COLO668 (cell line): ENCODE results near the gene GSC2.
A peak's percentile ranks its signal among the peaks of the same experiment; 100 is the strongest.

Experiments used
- DNase-seq: peaks from one replicate; lab custom pipeline; 2025; ENCODE audit not compliant: unreplicated experiment; lab: John Stamatoyannopoulos, UW

GSC2 gene

DNA sequence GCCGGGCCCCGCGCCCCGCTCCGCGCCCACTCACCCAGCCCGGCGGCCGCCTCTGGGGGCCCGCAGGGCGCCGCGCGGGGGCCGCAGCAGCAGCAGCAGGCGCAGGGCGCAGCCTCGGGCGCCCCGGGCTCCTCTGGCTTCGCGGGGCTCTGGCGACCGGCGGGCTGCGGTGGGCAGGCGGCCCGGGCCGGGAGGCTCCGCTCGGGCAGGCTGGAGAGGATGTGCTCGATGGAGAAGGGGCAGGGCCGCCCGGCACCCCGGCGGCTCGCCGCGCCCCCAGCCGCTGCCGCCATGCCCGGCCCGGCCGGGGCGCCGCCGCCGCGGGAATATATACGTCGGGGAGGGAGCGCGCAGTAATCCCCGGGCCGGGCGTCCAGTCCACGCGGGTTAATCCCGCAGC, at the start of gene GSC2:
Gene GSC2 (minus strand): TSS at position 302 of the 400 bp plus-strand sequence. CDS start 9 bp downstream, at position 293.
- DNase-seq, result no peak

DNA sequence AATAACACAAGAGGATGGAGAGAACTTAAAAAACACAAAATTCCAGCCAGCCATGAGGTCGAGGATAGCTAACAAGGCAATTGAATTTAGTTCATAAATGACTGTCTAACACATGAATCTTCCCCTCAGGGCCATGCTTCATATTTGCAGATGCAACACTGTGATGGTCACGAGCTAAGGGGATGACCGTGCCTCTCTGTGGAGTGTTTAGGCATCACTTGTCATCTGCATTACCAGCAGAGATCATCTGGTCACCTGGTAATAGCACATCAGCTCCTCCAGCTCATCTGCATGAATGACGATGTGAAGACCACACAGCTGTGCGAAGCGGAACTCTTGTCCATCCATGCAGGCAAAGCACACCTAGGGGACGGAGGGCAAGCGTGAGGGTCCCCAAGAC, 49.4 kb upstream of the GSC2 start:
- DNase-seq, result no peak

DNA sequence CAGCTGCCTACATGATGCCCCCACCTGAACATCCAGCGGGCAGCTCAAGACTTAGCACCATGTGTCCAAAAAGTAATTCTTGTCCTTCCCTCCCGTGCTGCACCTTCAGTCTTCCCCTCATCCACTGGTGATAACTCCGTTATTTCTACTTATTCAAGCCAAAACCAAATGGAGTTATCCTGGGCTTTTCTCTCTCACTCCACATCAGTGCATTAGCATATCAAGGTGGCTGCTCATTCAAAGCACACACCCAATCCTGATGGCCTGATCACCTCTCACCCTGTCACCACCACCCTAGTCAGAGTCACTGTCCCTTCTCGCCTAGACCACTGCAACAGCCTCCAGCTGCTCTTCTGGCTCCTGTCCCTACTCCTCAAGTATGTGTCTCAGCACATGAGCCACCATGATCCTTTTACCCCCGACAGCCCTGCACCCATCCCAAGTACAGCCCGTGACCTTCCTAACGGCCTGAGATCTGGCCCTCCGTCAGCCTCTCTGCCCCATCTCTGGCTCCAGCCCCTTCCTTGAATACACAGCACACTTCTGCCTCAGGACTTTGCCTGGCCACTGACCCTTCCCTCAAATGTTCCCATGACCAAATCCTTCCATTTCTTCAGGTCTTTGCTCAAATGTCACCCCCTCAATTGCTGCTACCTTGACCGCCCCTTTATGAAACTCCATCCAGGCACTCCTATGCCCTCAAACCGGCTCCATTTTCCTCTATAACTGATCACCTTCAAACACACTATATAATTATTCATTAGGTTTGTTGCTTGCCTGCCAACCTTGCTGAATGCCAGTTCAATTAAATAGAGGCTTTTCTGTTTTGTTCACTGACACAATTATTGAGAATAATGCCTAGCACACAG, 48.1 kb upstream of the GSC2 start:
- DNase-seq, result no peak

- DNase-seq, result no peak
These were observed 46.9 kb upstream of the GSC2 start for GRCh38 chr22:19196841-19197612.

DNA sequence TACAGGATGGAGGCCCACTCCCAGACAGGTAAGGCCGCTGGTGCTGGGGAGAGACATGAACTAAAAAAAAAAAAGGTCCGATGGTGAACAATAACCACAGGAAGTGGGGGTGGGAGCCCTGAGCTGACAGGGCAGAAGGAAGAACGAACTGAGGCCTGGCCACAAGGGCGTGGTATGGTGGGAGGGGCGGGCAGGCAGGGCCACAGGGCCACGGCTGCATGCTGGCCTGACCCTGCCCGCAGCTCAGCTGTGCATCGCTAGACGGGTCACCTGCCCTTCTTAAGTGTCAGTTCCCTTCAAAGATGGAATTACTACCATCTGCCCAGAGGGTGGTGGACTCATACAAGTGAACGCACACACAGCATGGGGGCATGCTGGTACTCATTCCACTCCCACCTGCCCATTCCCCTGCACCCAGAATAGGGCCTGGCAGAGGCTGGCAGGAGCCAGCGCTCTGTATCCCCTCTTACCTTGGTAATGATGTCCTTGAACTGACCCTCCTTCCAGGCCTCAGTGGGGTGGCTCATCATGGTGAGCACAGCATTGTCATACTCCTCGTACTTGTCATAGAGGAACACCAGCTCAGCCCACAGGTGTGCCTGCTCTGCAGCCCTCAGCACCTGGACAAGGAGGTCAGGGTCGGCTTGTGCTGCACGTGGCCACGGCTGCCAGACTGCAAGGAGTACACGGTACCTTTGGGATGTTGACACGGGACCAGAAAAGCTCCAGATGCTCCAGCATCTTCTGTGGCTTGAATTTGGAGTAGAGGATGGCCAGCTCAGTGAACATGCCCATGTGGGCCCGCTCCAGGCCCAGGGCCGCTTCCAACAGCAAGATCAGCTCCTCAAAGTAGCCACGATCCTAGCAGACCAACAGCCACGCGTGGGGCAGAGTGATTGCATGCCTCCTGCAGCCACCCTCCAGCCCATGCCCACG, 46.0 kb upstream of the GSC2 start:
- no peak for DNase-seq

DNA sequence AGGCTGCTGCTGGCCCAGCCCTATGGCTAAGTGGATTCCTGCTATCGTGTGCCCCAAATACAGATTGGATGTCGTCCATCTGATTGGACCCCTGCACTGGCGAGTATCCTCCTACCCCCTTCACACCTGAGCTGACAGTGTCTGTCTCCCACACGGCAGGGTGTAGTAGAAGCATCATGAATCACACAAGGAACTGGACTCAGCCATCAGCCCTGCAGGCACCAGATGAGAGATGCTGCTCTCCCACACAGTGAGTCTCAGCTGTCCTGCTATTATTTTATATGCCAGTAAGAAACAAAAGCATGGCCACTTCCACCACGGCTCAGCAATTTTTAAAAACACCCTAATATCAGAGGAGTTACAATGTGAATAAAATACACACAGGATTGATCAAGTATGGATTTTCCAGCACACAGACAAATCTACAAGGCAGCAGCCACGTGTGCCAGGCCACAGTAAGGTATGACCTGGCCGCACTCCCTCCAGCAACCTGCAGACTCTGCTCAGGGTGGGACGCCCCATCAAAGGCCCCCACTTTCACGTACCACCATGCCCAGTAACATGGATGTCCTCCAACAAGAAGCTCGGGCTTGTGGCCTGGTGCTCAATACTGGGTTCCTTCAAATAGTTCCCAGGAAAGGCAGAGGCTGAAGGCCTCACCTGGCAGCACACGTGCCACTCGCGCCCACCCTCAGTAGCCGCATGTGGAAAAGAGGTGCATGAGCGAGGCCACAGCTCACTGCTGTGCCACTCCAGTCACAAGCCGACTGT, 44.9 kb upstream of the GSC2 start:
- no peak for DNase-seq

DNA sequence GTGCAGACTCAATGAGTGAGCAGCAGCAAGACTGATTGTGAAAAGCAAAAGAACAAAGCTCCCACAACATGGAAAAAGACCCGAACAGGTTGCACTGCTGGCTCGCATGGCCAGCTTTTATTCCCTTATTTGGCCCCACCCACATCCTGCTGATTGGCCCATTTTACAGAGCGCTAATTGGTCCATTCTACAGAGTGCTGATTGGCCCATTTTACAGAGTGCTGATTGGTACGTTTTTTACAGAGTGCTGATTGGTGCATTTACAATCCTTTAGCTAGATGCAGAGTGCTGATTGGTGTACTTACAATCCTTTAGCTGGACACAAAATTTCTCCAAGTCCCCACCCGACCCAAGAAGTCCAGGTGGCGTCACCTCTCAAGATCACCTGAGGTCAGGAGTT, 43.8 kb upstream of the GSC2 start:
- no peak for DNase-seq

DNA sequence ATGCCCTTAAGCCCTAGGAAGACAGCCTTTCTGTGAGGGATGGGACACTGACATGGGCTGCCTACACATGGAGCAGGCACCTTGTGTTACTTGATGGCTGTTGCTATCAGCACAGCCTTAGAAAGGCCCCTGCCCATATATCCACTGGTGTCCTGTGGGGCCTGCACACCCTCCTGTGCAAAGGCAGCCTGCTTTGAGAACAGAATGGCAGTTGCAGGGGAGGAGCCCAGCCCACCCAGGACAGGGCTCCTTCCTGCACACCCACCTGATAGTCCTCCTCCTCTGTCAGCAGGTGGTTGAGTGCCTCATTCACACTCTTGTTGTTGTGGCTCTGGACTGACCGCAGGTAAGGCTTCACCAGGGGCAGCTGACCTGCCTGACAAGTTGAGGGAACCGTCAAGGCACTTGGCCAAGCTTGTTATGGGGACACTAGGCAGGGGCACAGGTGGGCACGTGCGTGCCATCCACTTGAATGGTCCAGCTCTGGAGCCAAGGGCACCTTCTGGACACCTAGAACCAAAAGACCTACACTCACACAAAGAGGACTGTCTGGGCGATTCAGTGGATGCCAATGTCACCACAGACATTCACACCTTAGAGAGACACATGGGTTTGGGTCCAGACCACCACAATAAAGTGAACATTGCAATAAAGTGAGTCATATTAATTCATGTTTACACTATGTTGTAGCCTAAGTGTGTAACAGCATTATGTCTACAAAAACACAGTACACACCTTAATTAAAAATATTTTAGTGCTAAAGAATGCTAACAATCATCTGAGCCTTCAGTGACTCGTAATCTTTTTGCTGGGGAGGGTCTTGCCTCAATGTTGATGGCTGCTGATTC, 37.8 kb upstream of the GSC2 start:
- DNase-seq, result no peak

- no peak for DNase-seq
These were observed 34.3 kb upstream of the GSC2 start for GRCh38 chr22:19184276-19184997.

- DNase-seq, result no peak
These were observed 33.1 kb upstream of the GSC2 start for GRCh38 chr22:19183216-19183615.

GRCh38 chr22:19182472-19183157, 32.5 kb upstream of the GSC2 start:
- DNase-seq, result no peak

GRCh38 chr22:19181786-19182471, 31.8 kb upstream of the GSC2 start:
- DNase-seq, result no peak

- no peak for DNase-seq
These were observed 30.8 kb upstream of the GSC2 start for GRCh38 chr22:19180740-19181410.

DNA sequence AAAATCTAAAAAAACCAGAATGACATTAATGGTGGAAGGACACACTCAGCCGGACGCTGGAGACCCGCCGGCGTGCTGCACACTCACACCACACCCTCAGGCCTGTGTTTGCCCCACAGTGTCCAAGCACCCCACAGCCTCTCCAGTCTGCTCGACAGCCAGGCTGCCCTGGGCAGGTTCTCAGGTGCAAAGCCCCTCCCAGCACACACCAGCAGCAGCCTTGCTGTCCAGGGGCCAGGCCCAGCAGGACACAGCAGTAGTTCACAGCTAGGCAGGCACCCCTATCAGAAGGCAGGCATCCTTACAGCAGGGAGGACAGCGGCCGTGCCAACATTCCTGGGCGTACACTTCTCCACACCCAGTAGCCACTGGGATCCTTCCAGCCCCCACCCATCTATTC, 30.1 kb upstream of the GSC2 start:
- no peak for DNase-seq

DNA sequence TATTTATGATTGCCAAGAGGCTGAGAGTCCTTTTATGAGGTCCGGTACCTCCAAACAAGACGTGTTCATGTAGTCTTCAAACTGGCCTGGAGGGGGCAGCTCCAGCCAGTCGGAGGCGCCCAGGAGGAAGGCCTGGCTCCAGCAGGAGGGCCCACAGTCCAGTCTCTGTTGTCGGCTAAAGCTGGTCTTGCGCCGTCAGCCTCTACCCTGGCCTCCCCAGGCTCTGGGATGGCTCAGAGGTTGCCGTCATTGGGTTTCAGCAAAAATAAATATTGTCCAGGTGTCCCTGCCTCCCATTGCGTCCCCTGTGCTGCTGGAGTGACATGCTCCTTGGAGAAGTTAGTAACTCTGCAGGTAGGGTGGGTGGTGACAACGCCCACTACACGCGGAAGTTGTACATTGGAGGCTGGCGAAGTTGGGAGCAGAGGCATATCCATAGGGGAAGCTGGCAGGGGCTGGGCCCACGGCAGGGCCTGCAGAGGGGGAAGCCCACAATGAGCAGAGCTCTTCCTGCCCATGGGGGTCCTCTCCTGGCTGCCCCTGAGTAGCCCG, 29.5 kb upstream of the GSC2 start:
- peak; percentile 69 for DNase-seq

DNA sequence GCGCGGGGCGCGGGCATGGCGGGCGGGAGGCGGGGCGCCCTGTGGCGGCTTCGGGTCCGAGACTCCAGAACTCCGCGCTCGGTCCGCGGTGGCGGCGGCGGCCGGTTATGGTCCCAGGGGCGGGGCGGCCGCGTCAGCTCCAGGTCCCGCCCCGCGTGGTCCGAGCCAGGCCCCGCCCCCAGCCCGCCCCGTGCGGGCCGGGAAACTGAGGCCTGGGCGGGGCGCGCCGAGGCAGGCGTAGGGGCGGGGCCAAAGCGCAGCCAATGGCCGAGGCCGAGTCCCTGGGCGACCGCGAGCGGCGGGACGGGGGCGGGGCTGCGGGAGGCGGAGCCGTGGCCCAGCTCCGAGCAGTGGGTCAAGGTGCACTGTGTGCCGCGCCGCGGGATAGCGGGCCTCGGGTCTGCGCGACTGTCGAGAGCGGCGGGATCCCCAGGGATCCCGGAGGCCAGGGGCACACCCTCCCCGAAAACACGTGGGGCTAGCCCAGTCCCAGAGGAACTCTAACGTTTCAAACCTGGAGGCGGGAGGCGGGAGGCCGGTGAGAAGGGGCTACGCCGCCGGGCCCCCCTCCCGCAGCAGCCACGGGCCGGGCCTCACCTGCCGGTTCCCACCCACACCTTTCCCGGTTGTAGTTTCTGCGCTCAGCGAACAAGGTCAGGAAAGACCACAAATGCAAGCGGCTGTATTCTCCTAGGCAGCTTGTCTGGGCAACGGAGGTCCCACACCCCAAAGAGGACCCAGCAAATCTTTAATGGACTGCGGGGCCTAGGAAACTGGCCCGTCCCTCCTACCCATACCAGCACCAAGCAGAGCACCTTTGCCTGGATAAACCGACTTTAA, 28.8 kb upstream of the GSC2 start, which contains the start of gene SLC25A1:
Gene SLC25A1 (minus strand): TSS at position 80 of the 840 bp plus-strand sequence. CDS start 63 bp downstream, at position 17.
- DNase-seq, result peak; percentile 89
